ENCODE measurements around the gene DUSP2.

- no peak for TF ChIP-seq ZFX (IDR thresholded peaks at IDR 0.05; ENCODE audit: borderline replicate concordance)
- TF ChIP-seq CTCF (IDR thresholded peaks at IDR 0.05) = no peak
Measured at GRCh38 chr2:96148410-96149217, 3.4 kb upstream of the DUSP2 start.
